ENCODE measurements around the gene KRT81.
A peak's percentile ranks its signal among the peaks of the same experiment; 100 is the strongest.
"Not testable (repeated sequence)": the region's sequence is repeated elsewhere in the genome, so short reads cannot be mapped to it uniquely, and the experiment has no call there.

Gene KRT81

DNA sequence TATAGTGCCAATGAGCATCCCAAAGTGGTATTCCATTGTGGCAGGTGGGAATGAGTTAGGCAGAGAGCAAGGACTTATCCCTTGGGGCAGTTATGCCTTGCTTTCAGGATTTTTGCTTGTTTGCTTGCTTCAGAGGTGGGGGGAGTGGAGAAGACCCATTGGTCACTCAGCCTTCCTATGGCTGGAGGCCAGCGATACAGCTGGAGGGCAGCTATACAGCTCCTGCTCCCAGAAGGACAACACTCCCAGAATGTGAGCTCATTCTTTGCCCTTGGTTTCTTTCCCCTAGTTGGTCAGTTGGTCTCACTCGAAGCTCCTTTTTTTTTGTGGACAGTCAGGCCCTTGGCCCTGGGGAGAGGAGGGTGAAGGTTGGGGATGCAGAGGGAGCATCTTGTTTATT is 15.4 kb upstream of the KRT81 start:
- TF ChIP-seq CTCF (IDR thresholded peaks at IDR 0.05; ENCODE audit: low read depth, low read length) (no peak), MYC (IDR thresholded peaks at IDR 0.05; ENCODE audit: low read depth, low read length) (no peak), POLR2A (IDR thresholded peaks at IDR 0.05; ENCODE audit: extremely low read depth, insufficient read length) (no peak), MAX (IDR thresholded peaks at IDR 0.05; ENCODE audit: low read depth, low read length) (no peak)
- no peak for DNase-seq (ENCODE audit: low read depth)
- H3K4me3 ChIP-seq (ENCODE audit: low read depth, low read length) = no peak overlapping the region

GRCh38 chr12:52305921-52306705 is 14.8 kb upstream of the KRT81 start:
- H3K4me3 ChIP-seq (ENCODE audit: low read depth, low read length) = no peak overlapping the region
- peak; percentile 31 for DNase-seq (ENCODE audit: low read depth)
- peak; percentile 43 for TF ChIP-seq CTCF (IDR thresholded peaks at IDR 0.05; ENCODE audit: low read depth, low read length)
- TF ChIP-seq POLR2A (IDR thresholded peaks at IDR 0.05; ENCODE audit: extremely low read depth, insufficient read length) = no peak

- DNase-seq (ENCODE audit: low read depth) = peak; percentile 84
- H3K4me3 ChIP-seq (ENCODE audit: low read depth, low read length) = peak overlapping the region; percentile 2
Measured at GRCh38 chr12:52304941-52305411, 13.6 kb upstream of the KRT81 start.

DNA sequence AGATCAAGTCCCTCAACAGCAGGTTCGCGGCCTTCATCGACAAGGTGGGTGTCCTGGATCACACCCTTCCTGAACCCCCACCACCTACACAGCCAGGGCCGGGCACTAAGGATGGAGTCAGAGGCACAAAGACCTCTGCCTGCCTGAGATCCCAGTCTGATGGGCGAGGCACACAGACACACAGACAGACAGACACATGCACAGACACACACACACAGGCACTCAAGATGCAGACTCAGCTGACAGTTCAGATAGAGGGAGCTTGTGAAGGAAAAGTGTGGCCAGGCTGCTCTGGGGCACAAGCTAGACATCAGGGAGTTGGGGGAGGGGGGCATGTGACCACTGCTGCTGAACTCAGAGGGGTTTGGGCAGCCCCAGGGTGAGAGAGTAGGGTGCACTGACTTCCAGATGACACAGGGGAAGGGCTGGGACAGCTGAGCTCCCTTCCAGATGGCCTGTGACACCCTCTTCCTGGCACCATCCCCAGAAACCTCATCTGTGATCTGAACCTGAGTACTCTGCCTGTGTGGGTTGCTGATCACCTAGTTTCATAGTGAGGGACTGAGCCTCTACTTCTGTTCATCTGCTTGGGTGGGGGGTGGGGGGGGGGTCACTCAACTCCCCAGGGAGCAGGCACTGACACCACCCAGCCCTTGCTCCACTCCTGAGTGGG is 11.0 kb upstream of the KRT81 start:
- DNase-seq (ENCODE audit: low read depth) = not testable (repeated sequence)

GRCh38 chr12:52301721-52302120 is 10.4 kb upstream of the KRT81 start:
- not testable (repeated sequence) for H3K4me3 ChIP-seq (ENCODE audit: low read depth, low read length); DNase-seq (ENCODE audit: low read depth)

More for the DNA sequence above, 11.0 kb upstream of the KRT81 start:
- H3K4me3 ChIP-seq (ENCODE audit: low read depth, low read length) = not testable (repeated sequence)

GRCh38 chr12:52300796-52301691 is 9.7 kb upstream of the KRT81 start:
- H3K4me3 ChIP-seq (ENCODE audit: low read depth, low read length) = no peak overlapping the region
- no peak for DNase-seq (ENCODE audit: low read depth)
- no peak for TF ChIP-seq MYC (IDR thresholded peaks at IDR 0.05; ENCODE audit: low read depth, low read length)

GRCh38 chr12:52298677-52299190 is 7.4 kb upstream of the KRT81 start:
- no peak for DNase-seq (ENCODE audit: low read depth)
- TF ChIP-seq MAX (IDR thresholded peaks at IDR 0.05; ENCODE audit: low read depth, low read length) (no peak), CTCF (IDR thresholded peaks at IDR 0.05; ENCODE audit: low read depth, low read length) (no peak), MYC (IDR thresholded peaks at IDR 0.05; ENCODE audit: low read depth, low read length) (no peak), POLR2A (IDR thresholded peaks at IDR 0.05; ENCODE audit: extremely low read depth, insufficient read length) (no peak)
- no peak overlapping the region for H3K4me3 ChIP-seq (ENCODE audit: low read depth, low read length)

All from NB4 (cell line).